Measurements from ENCODE around the gene CAPN14. TPM values are rescaled to one million over a fixed set of nuclear protein-coding genes. Genes with fewer than 3 reads are reported as not detected.
A peak's percentile ranks its signal among the peaks of the same experiment; 100 is the strongest.

Gene CAPN14
- total and polyA plus RNA-seq, 7 donors, result 0.16 to 0.27 (median 0.24) TPM; not detected in 3

- no peak overlapping the region for H3K4me3 ChIP-seq
- H3K27ac ChIP-seq, result peak overlapping the region in 1 of 4 donors; percentile 9
- WGBS, 2 donors, result 43 to 61% methylated on average over 11 of the region's 11 CpGs
- H3K4me1 ChIP-seq, result no peaks in the 10 kb centered on the region
- intact Hi-C loops (cut with DNase I), result no loop called here
- TF ChIP-seq POLR2A (IDR thresholded peaks at IDR 0.05) (no peak), POLR2AphosphoS5 (IDR thresholded peaks at IDR 0.05) (peak in 1 of 4 donors; percentile 24), EP300 (IDR thresholded peaks at IDR 0.05) (peak in 2 of 4 donors; percentile 17 to 39)
- H3K9me3 ChIP-seq, result no peaks in the 10 kb centered on the region
- no peaks in the 10 kb centered on the region for H3K36me3 ChIP-seq
- no peak for DNase-seq
- no peaks in the 10 kb centered on the region for H3K27me3 ChIP-seq
These were observed 2.0 kb upstream of the CAPN14 start for GRCh38 chr2:31219131-31219969.

- no peak for TF ChIP-seq POLR2A (IDR thresholded peaks at IDR 0.05)
- TF ChIP-seq CTCF (IDR thresholded peaks at IDR 0.05), result no peak
- no peak for TF ChIP-seq EP300 (IDR thresholded peaks at IDR 0.05)
- no peak for TF ChIP-seq POLR2AphosphoS5 (IDR thresholded peaks at IDR 0.05)
These were observed 581 bp downstream of the CAPN14 start for GRCh38 chr2:31216734-31217133.

GRCh38 chr2:31214444-31214915 is 2.8 kb downstream of the CAPN14 start:
- 84 to 90% methylated on average over 8 of the region's 8 CpGs for WGBS, 2 donors
- Histone ChIP-seq H3K9me3 (no peaks in the 10 kb centered on the region), H3K4me3 (no peak overlapping the region), H3K4me1 (no peaks in the 10 kb centered on the region), H3K27me3 (no peaks in the 10 kb centered on the region), H3K36me3 (no peaks in the 10 kb centered on the region), H3K27ac (no peak overlapping the region)
- DNase-seq, result no peak
- no peak for TF ChIP-seq POLR2AphosphoS5 (IDR thresholded peaks at IDR 0.05)
- no peak for TF ChIP-seq CTCF (IDR thresholded peaks at IDR 0.05)
- TF ChIP-seq POLR2A (IDR thresholded peaks at IDR 0.05), result no peak
- TF ChIP-seq EP300 (IDR thresholded peaks at IDR 0.05), result no peak
- intact Hi-C loops (cut with DNase I), result no loop called here

More at GRCh38 chr2:31216734-31217133, 581 bp downstream of the CAPN14 start:
- Histone ChIP-seq H3K4me3 (no peak overlapping the region), H3K27ac (no peak overlapping the region), H3K4me1 (no peaks in the 10 kb centered on the region), H3K27me3 (no peaks in the 10 kb centered on the region), H3K36me3 (no peaks in the 10 kb centered on the region), H3K9me3 (no peaks in the 10 kb centered on the region)
- intact Hi-C loops (cut with DNase I), result no loop called here
- 60 to 78% methylated on average over 5 of the region's 5 CpGs for WGBS, 2 donors
- no peak for DNase-seq

GRCh38 chr2:31213601-31214443 is 3.5 kb downstream of the CAPN14 start:
- no peaks in the 10 kb centered on the region for H3K9me3 ChIP-seq
- no peaks in the 10 kb centered on the region for H3K4me1 ChIP-seq
- DNase-seq, result no peak
- H3K27me3 ChIP-seq, result no peaks in the 10 kb centered on the region
- no peak overlapping the region for H3K4me3 ChIP-seq
- TF ChIP-seq CTCF (IDR thresholded peaks at IDR 0.05) (no peak), POLR2A (IDR thresholded peaks at IDR 0.05) (no peak), POLR2AphosphoS5 (IDR thresholded peaks at IDR 0.05) (no peak), EP300 (IDR thresholded peaks at IDR 0.05) (no peak)
- intact Hi-C loops (cut with DNase I), result no loop called here
- no peak overlapping the region for H3K27ac ChIP-seq
- H3K36me3 ChIP-seq, result no peaks in the 10 kb centered on the region
- 18 to 68% methylated on average over 4 of the region's 4 CpGs for WGBS, 2 donors

Measured in sigmoid colon (tissue), 7 donors.